A673 (cell line): ENCODE results near the gene CTNNA3. TPM values are rescaled to one million over a fixed set of nuclear protein-coding genes. Genes with fewer than 3 reads are reported as not detected.

ENCODE experiments used
- BruUV-seq: library from RNA; stranded (reverse); fragments of 400-500 nt; replicated peaks from 2 replicates; lab custom pipeline; 2021; lab: Mats Ljungman, UMichigan
- CTCF ChIA-PET: fragments of 300-600 bp; sonication (Branson Sonifier 250); formaldehyde crosslinking; loops from one replicate; lab custom pipeline; 2022; ENCODE audit warnings: antibody characterized with exemption; lab: Charles Lee
- POLR2A ChIA-PET: fragments of 300-600 bp; sonication (Branson Sonifier 250); formaldehyde crosslinking; loops from one replicate; lab custom pipeline; 2022; ENCODE audit warnings: antibody characterized with exemption; ENCODE audit not compliant: low non-redundant PET; lab: Charles Lee
- DNase-seq: peaks from one replicate; pipeline ENCODE4 v3.0.0-alpha.2; 2015; ENCODE audit warnings: low spot score
- H3K27ac ChIP-seq: fragments of 200-600 bp; sonication (generic); 2 replicates; pipeline ENCODE4 v1.5.1; 2016; ENCODE audit warnings: mixed run types, low read depth, mild to moderate bottlenecking, mixed read lengths, antibody characterized with exemption, low read length; ENCODE audit not compliant: poor library complexity, severe bottlenecking
- H3K27me3 ChIP-seq: fragments of 200-600 bp; sonication (generic); replicated peaks from 2 replicates; pipeline ENCODE4 v1.6.1; 2017; ENCODE audit warnings: mixed run types, low read depth, mild to moderate bottlenecking, mixed read lengths, antibody characterized with exemption, low read length; ENCODE audit not compliant: insufficient read depth, poor library complexity
- H3K36me3 ChIP-seq: fragments of 200-600 bp; sonication (generic); 2 replicates; pipeline ENCODE4 v1.6.1; 2016; ENCODE audit warnings: mixed run types, mild to moderate bottlenecking, mixed read lengths, antibody characterized with exemption, low read length; ENCODE audit not compliant: insufficient read depth, poor library complexity, severe bottlenecking
- H3K4me1 ChIP-seq: fragments of 200-600 bp; sonication (generic); 2 replicates; pipeline ENCODE4 v1.6.1; 2017; ENCODE audit warnings: mixed run types, mild to moderate bottlenecking, mixed read lengths, antibody characterized with exemption, low read length; ENCODE audit not compliant: insufficient read depth, poor library complexity, severe bottlenecking
- H3K4me3 ChIP-seq: fragments of 200-600 bp; sonication (generic); 2 replicates; pipeline ENCODE4 v1.5.1; 2016; ENCODE audit warnings: low read depth, mixed run types, mild to moderate bottlenecking, mixed read lengths, low read length; ENCODE audit not compliant: poor library complexity, severe bottlenecking
- H3K9me3 ChIP-seq: fragments of 200-600 bp; sonication (generic); 2 replicates; pipeline ENCODE4 v1.6.1; 2016; ENCODE audit warnings: mixed run types, low read depth, mild to moderate bottlenecking, mixed read lengths, antibody characterized with exemption, low read length; ENCODE audit not compliant: poor library complexity, severe bottlenecking
- EZH2 ChIP-seq: fragments of 200-600 bp; sonication (generic); IDR thresholded peaks from 2 replicates; pipeline ENCODE4 v1.6.1; 2017; ENCODE audit warnings: borderline replicate concordance, low read depth, mild to moderate bottlenecking, mixed read lengths, antibody characterized with exemption, low read length; ENCODE audit not compliant: poor library complexity, severe bottlenecking
- intact Hi-C: fragments of 100-400 bp; cut with micrococcal nuclease; formaldehyde crosslinking; loops from one replicate; pipeline ENCODE4 v1.10.0; 2022; ENCODE audit not compliant: unreplicated experiment
- total RNA-seq: library from RNA; stranded (reverse); gene quantifications from 2 replicates; pipeline ENCODE4 v1.2.3, GENCODE V29; 2021
- TF ChIP-seq, protein P1 (sequence below): fragments of 300-800, 200-600 bp; sonication (generic); conservative IDR thresholded peaks from 2 replicates; pipeline ENCODE4 v1.5.1; 2017; ENCODE audit warnings: low read depth, mild to moderate bottlenecking, antibody characterized with exemption, low read length, moderate library complexity, mixed read lengths

Gene CTNNA3
- total RNA-seq, 1 experiment from 2014 or later = not detected

DNA sequence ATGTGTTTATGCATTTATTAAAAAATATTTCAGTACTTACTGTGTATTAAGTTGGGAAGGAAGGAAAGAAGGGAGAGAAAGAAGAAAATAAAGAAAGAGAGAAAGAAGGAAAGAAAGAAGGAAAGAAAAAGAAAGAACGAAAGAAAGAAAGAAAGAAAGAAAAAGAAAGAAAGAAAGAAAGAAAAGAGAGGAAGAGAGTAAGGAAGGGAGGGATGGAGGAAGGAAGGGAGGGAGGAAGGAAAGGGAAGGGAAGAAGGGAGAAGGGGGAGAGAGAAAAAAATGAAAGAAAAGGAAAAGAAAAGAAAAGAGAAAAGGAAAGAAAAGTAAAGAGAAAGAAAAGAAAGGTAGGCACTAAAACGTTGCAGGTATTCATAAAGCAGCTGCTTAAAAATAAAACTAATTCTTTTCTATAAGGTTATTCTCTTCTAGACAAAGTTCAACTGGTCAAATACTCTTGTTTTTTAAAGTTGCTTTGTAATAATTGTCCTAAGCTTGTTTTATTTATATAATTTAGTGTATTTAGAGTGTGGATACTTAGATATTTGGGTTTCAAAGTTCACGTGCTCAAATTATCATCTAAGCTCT lies 1473.4 kb downstream of the CTNNA3 start:
- intact Hi-C loops = no loop called here
- no peak overlapping the region for H3K4me3 ChIP-seq
- peaks cover 7% of the 10 kb centered on the region for H3K9me3 ChIP-seq
- H3K4me1 ChIP-seq = no peaks in the 10 kb centered on the region
- POLR2A ChIA-PET = no interaction called here
- H3K36me3 ChIP-seq = no peaks in the 10 kb centered on the region
- no peak overlapping the region for H3K27ac ChIP-seq
- TF ChIP-seq, protein P1, sequence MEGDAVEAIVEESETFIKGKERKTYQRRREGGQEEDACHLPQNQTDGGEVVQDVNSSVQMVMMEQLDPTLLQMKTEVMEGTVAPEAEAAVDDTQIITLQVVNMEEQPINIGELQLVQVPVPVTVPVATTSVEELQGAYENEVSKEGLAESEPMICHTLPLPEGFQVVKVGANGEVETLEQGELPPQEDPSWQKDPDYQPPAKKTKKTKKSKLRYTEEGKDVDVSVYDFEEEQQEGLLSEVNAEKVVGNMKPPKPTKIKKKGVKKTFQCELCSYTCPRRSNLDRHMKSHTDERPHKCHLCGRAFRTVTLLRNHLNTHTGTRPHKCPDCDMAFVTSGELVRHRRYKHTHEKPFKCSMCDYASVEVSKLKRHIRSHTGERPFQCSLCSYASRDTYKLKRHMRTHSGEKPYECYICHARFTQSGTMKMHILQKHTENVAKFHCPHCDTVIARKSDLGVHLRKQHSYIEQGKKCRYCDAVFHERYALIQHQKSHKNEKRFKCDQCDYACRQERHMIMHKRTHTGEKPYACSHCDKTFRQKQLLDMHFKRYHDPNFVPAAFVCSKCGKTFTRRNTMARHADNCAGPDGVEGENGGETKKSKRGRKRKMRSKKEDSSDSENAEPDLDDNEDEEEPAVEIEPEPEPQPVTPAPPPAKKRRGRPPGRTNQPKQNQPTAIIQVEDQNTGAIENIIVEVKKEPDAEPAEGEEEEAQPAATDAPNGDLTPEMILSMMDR = no peak
- TF ChIP-seq EZH2 = no peak
- no TSS peak for BruUV-seq
- CTCF ChIA-PET = no interaction called here
- DNase-seq = no peak
- no peaks in the 10 kb centered on the region for H3K27me3 ChIP-seq

DNA sequence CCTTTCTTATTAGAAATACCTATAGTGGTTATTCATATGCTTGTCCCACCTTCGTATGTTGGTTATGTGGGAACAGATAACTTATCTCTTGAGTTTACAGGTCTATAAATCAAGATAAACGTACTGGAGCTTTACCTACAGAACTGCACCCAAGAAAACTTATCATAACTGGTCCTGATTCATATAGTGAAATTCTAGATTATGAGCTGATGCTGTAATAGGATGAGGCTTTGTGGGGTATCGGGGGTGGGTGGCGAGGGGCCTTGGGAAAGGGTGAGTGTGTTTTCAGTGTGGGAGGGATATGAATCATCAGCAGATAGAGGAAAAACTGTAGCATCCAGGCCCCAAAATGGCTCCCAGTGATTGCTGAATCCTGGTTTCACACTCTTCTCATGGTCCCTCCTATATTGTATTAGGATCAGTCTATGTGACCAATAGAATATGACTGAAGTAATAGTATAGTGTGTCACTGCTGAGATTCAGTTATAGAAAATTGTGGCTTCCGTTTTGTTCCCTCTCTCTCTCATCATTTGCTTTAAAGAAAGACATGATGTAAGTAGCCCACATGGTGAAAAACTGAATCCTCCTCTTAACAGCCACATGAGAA lies 1476.9 kb downstream of the CTNNA3 start:
- no peaks in the 10 kb centered on the region for H3K36me3 ChIP-seq
- intact Hi-C loops = no loop called here
- ChIA-PET POLR2A (interaction anchor here (0.6 kb wide), 1 partner anchor 1329 kb away, joined by 3 read pairs; no protein-coding TSS in a partner anchor), CTCF (no interaction called here)
- H3K4me3 ChIP-seq = no peak overlapping the region
- H3K4me1 ChIP-seq = no peaks in the 10 kb centered on the region
- no peaks in the 10 kb centered on the region for H3K27me3 ChIP-seq
- no peak for TF ChIP-seq EZH2
- BruUV-seq = no TSS peak
- H3K9me3 ChIP-seq = no peaks in the 10 kb centered on the region
- H3K27ac ChIP-seq = no peak overlapping the region
- DNase-seq = no peak

DNA sequence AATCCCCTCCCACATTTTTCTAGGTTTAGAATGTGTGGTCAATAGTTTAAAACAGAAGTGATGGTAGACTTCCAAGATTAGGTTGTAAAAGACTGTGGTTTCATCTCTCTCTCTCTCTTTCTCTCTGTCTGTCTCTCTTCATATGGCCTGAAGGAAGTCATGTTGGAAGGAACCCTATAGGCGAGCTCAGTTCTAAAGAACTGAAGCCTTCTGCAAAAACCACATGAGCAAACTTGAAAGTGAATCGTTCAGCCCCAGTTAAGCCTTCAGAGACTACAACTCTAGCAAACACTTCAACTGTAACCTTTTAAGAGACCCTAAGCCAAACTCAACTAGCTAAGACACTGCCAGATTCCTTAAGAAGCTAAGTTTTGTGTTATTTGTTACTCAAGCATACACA lies 1477.7 kb downstream of the CTNNA3 start:
- POLR2A ChIA-PET = no interaction called here
- H3K4me3 ChIP-seq = no peak overlapping the region
- no peak overlapping the region for H3K27ac ChIP-seq
- no peaks in the 10 kb centered on the region for H3K9me3 ChIP-seq
- intact Hi-C loops = no loop called here
- no peak for DNase-seq
- no TSS peak for BruUV-seq
- no peak for TF ChIP-seq EZH2
- TF ChIP-seq, protein P1 = no peak
- H3K4me1 ChIP-seq = no peaks in the 10 kb centered on the region
- no peaks in the 10 kb centered on the region for H3K27me3 ChIP-seq
- CTCF ChIA-PET = no interaction called here
- H3K36me3 ChIP-seq = no peaks in the 10 kb centered on the region
